Measurements from ENCODE around the gene MGAT4A.

- TF ChIP-seq EZH2phosphoT487 (IDR thresholded peaks at IDR 0.05; ENCODE audit: unreplicated experiment) (no peak), CTCF (conservative IDR thresholded peaks at IDR 0.05; ENCODE audit: low read depth in 2 of 2) (peak in 1 of 2 experiments; percentile 17; a peak in 1 of 4 replicates), JUNB (IDR thresholded peaks at IDR 0.05; ENCODE audit: unreplicated experiment) (no peak), POLR2AphosphoS5 (IDR thresholded peaks at IDR 0.05; ENCODE audit: low read depth) (no peak), REST (IDR thresholded peaks at IDR 0.05; ENCODE audit: unreplicated experiment) (no peak), EZH2 (IDR thresholded peaks at IDR 0.05; ENCODE audit: low read depth, unreplicated experiment) (no peak), NANOG (IDR thresholded peaks at IDR 0.05; ENCODE audit: borderline replicate concordance) (no peak)
Measured at GRCh38 chr2:98586551-98587140, 144.3 kb downstream of the MGAT4A start.

All from GM23338 (cell line).